ENCODE measurements around the gene TMEM181.
A peak's percentile ranks its signal among the peaks of the same experiment; 100 is the strongest.
"Not testable (repeated sequence)": the region's sequence is repeated elsewhere in the genome, so short reads cannot be mapped to it uniquely, and the experiment has no call there.

Gene TMEM181, protein sequence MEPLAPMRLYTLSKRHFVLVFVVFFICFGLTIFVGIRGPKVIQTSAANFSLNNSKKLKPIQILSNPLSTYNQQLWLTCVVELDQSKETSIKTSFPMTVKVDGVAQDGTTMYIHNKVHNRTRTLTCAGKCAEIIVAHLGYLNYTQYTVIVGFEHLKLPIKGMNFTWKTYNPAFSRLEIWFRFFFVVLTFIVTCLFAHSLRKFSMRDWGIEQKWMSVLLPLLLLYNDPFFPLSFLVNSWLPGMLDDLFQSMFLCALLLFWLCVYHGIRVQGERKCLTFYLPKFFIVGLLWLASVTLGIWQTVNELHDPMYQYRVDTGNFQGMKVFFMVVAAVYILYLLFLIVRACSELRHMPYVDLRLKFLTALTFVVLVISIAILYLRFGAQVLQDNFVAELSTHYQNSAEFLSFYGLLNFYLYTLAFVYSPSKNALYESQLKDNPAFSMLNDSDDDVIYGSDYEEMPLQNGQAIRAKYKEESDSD

DNA sequence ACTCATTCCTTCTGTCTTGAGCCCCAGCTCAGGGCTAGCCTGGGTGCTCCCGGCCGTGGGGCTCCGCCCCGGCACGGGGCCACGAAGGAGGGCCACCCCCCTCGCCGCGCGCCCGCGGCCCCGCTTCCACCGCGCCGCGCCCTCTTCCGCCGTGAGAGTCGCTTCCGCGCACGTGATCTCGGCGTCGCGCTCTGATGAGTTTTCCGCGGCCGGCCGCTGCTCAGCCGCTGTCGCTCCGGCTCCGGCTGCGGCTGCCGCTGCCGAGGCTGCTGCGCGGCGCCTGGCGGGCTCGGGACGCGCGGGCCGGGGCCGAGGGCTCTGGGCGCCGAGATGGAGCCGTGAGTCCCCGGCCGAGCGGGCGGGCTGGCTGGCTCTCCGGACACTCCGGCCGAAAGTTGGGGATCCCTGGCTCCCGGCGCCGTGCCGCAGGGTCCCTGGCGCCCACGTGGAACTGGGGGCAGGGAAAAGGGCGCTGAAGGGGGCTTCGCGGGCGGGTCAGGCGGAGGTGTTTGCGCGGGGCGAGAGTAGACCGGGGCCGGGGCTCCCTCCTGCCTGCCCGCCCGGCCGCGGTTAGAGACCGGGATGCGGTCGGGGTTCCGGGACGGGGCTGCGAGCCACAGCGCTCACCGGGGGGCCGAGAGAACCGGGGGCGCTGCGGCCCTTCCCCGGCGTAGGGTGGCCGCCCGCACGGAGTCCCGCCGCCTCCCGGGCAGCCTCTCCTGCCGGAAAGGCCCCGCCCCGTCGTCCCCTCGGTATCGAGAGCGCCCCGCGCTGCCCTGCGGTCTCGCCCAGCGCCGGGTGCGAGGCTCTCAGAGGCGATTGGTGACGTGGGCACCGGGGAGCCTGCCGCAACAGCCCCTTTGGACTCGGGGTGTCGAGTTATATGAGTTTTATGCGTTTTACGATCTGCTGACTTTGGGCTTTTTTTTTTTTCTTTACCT, at the start of gene TMEM181:
TSS of gene TMEM181 (plus strand) at position 197 of the 941 bp plus-strand sequence. CDS start at position 331, 134 bp downstream.
- DNase-seq (ENCODE audit: low read depth in 2 of 2) = peak; percentile 58 to 62

DNA sequence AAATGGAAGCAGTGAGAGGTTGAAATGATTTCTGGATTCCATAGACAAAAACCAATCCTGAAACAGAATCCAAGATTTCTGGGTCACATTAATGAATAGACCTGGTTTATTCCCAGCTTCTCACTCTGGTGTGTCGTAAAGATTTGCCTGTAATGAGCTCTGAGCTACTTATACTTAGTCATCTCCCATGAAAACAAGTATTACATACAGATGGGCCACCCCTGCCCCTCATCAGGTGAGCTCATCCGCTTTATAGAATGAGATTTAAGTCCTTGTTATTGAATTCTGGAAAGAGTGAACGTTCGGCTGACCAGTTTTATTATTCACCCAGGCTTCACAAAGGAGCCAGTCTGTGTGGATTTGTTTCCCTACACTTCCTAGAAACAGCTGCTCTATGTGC, 47.1 kb upstream of the TMEM181 start:
- no peak for DNase-seq (ENCODE audit: low read depth in 2 of 2)

DNA sequence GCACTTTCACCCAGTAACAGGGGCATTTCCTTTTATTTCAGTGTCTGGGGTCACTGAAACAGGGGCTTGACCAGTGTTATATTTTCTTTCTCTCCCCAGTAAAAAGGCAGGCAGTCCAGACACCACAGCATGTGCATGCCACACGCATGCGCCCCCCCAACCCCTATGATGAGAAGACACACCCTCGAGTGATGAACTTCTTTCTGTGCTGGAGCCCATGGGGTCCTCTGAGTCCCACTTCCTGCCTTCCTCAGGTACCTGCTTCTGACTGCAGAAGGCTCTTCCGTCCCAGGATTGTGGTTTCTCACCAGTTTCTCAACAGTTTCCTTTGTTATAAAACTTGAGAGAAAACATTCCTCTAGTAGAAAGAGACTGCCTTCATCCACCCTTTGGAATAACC, 45.7 kb upstream of the TMEM181 start:
- no peak for DNase-seq (ENCODE audit: low read depth in 2 of 2)

DNA sequence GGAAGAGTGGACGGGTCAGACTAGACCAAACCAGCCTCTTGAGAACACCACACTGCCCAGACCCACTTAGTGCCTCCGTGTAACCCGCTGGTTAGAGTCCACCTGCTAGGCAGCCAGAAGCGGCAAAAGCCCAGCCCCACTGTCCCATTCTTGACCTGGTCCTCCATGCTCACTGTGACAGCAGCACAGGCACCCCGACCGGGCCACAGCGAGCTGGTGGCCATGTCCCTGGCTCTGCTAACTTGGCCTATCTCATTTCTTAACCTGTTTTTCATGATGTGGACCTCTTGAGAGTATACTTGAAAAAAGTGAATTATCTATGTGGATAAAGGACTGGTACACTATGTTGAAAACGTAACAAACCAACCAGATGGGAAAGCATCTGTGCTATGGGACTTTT, 44.9 kb upstream of the TMEM181 start:
- DNase-seq (ENCODE audit: low read depth in 2 of 2) = no peak

DNA sequence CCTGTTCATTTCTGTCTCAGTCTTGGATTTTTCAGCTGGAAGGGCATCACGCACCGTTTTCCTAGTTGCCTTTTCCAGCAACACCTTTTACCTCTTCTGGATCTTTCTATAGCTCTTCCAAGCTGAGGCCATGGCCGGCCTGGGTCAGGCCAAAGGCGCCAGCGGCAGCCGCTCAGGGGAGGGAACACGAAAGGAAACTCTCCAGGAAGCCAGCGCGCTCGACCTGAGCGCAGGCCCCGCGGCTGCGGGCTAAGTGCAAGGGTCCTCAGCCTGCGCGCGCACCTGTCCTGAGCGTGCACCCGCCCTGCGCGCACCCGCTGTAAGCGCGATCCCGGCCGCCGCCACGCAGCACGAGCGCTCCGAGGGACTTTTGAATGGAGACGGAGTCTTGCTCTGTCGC, 43.8 kb upstream of the TMEM181 start:
- no peak for DNase-seq (ENCODE audit: low read depth in 2 of 2)

DNA sequence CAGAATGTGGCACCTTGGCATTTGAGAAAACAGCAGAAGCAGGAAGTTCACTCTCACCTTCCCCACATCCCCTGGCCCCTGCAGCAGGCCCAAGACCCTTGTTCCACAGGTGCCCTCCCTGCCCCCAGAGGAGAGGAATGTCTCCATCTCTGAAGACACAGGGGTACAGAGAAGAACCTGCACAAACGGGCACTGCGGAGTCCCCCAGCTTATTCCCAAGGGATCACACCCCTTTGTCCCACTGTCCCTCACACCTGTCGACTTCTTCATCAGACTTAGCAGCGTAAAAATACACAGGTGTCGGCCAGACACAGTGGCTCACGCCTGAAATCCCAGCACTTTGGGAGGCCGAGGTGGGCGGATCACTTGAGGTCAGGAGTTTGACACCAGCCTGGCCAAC, 42.9 kb upstream of the TMEM181 start:
- no peak for DNase-seq (ENCODE audit: low read depth in 2 of 2)

DNA sequence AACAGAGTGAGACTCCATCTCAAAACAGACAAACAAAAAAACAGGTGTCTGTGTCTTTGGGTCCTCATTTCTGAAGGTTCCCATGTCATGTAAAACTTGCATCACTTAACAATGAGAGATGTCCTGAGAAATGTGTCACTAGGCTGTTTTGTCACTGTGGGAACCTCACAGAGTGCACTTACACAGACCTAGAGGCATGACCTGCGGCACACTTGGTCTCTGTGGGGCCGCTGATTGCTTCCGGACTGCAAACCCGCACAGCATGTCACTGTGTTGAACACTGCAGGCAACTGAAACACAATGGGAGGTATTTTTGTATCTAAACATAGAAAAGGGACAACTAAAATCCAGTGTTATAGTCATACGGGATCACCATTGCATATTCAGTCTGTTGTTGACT, 42.3 kb upstream of the TMEM181 start:
- no peak for DNase-seq (ENCODE audit: low read depth in 2 of 2)

DNA sequence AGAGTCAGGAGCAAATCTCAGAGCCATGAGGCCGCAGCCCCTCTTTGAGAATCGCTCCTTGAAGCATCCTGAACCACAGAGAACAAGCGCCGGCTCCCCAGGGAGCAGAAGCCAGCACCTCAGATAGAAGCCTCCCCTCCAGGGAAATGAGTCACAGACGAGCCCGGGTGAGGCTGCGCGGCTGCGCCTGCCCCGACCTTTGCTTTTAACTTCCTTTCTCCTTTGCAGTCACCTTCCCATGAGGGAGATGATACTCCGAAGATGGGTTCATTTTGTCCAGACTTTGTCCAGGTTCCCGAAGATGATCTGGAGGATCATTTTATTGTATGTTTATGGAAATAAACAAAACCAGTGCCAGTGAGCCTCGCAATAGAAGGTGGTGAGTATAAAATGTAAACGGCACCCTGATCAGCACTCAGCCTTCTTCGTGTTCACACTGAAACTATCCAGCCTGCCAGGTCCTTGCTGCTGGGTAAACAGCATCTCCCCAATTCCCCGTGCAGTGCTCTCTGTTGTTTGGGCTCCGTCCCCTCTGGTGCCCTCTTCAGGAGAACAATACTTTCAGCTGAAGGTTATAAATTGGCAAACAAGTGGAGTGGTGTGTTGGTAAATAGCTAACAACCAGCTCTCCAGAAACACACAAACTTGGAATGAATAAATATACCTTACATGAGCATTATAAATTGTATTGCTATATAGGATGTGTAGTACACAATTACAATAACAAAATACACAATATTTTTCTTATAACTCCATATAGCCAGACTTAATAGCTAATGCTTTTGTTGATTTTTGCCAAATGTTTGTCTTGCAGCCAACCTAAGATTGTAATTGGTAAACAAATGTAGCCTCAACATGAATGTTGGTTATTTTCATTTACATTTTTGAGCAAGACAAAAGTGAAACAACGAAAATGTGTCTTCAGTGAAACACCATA, 41.4 kb upstream of the TMEM181 start:
- peak; percentile 55 to 61 for DNase-seq (ENCODE audit: low read depth in 2 of 2)

DNA sequence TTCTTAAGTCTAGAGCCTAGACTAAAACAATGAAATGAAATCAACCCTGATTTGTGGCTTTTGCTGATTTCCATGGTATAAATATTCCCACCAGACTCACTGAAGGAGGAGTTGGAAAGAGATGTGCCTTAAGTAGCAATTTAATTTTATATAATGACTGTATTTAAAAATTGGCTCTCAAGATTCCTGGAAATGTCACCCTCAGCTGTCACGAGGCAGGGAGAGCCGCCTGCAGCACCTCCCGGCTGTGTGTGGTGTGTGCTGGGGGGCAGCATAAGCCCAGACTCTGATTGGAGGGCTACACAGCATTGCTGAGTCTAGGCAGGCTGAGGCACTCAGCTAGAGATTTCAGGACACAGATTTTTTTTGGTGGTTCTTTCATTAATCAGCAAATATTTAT, 40.6 kb upstream of the TMEM181 start:
- DNase-seq (ENCODE audit: low read depth in 2 of 2) = no peak

DNA sequence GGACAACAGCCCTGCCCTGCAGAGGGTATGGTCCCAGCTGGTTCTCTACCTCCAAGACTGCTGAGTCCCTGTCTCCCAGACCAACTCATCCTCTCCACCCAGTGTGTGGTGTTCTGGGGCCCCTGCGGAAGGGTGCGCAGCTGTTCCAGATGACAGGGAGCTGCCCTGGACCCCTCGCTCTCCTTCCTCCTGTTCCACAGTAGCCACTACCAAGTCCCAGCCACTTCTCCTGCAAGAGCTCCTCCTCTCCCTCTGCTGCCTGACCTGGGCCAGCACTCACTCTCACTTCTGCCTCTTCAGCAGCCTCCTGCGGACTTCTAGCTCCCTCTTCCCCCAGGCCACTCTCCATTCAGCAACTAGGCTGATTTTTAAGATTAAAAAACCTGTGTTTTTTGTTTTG, 40.1 kb upstream of the TMEM181 start:
- DNase-seq (ENCODE audit: low read depth in 2 of 2) = no peak

DNA sequence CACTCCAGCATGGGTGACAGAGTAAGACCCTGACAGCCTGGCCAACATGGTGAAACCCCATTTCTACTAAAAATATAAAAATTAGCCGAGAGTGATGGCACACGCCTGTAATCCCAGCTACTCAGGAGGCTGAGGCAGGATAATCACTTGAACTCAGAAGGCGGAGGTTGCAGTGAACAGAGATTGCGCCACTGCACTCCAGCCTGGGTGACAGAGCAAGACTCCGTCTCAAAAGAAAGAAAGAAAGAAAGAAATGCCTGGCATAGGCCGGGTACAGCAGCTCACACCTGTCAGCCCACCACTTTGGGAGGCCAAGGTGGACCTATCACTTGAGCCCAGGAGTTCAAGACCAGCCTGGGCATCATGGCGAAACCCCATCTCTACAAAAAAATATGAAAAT, 38.9 kb upstream of the TMEM181 start:
- DNase-seq (ENCODE audit: low read depth in 2 of 2) = not testable (repeated sequence)

DNA sequence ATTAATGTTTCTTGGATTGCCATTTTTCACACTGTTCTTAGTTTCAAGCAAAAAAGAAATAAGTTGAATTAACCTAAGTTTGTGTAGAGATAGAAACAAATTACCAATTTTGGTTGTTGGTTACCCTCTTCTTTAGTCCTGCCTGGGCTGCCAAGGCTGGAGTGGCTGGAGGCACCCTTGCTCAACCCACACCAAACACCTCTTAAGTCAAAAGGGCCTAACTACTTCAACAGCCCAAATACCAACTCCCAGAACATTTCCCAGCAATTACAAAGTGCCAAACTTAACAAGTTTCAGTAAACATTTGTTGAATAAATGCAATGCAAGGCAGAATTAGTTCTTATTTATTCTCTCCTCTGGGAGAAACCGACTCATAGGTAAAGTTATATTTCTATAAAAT, 38.1 kb upstream of the TMEM181 start:
- no peak for DNase-seq (ENCODE audit: low read depth in 2 of 2)

DNA sequence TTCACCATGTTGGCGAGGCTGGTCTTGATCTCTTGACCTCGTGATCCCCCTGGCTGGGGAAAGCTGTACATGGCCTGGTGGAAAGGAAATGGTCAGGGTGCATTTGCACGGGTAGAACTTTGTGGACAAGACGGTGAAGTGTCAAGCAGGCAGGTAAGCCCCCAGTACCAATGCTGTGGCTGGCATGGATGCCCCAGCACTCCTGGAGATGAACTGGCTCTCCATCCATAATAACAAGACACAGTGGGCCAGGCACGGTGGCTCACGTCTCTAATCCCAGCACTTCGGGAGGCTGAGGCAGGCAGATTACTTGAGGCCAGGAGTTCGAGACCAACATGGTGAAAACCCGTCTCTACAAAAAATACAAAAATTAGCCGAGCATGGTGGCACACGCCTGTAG, 37.3 kb upstream of the TMEM181 start:
- DNase-seq (ENCODE audit: low read depth in 2 of 2) = no peak

DNA sequence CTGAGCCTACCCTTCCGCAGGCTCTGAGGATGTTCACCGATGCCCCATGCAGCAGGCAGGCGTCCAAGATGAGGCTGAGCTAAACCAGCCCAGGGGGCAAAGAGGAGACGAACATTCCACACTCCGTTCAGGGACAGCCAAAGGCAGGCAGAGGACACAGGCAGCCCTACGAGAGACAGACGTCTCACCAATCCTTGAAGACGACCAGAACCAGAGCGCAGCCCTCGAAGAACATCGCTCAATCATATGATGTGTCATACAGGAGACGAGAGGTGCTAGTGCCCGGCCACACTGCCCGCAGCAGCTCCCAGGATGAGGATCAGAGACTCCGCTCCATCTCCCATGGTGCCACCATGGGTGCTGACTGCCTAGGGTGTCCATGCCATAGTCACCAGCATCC, 35.6 kb upstream of the TMEM181 start:
- no peak for DNase-seq (ENCODE audit: low read depth in 2 of 2)

DNA sequence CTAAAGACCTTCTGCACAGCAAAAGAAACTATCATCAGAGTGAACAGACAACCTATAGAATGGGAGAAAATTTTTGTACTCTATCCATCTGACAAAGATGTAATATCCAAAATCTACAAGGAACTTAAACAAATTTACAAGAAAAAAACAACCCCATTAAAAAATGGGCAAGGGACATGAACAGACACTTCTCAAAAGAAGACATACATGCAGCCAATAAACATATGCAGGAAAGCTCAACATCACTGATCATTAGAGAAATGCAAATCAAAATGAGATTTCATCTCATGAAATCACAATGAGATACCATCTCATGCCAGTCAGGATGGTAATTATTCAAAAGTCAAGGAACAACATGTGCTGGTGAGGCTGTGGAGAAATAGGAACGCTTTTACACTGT, 32.0 kb upstream of the TMEM181 start:
- not testable (repeated sequence) for DNase-seq (ENCODE audit: low read depth in 2 of 2)

DNA sequence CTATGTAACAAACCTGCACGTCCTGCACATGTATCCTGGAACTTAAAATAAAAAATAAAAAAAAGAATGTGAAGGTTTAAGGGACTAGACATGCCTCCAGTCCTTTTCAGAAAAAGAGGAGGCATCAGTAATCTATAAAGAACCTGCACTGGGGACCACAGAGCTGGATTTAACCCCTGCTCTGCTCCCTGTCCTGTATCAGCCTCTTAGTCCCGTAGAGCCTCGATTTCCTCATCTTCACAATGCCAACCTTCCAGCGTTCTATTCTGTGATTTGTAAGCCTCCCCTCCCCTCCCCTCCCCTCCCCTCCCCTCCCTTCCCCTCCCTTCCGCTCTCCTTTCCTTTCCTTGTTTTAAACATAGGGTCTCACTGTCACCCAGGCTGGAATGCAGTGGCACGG, 31.1 kb upstream of the TMEM181 start:
- no peak for DNase-seq (ENCODE audit: low read depth in 2 of 2)

DNA sequence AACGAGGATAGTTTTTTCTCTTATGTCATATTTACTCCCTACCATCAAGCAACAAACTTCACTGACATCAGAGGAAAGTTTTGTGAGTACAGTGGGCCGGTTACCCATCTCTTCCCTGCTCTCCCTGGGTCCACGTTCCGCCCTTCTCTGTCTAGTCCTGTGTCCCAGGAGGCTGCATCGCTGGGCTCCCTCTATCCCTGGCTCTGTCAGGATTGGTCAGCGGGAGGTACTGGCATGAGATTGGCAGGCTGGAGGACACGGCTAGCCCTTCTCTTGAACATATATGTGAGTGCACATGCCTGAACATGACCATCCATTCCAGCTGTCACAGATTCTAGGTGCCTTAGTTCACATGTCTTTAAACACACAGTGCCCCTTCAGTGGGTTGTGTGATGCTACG, 30.3 kb upstream of the TMEM181 start:
- no peak for DNase-seq (ENCODE audit: low read depth in 2 of 2)

DNA sequence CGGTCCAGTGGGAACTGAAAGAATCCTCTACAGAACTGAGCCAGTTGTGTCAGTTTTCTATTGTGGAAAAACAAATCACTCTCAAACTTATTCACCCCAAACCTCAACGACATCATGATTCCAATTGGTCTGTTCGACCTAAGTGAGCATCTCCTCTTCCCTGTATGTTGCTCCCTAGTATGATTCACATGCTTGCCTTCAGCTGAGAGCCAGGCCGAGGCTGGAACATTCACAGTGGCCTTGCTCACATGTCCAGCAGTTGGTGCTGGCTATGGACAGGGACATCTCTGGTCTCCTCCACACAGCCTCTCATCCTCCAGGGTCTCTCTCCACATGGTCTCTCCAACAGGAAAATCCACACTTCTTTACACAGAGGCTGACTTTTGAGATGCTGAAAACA, 28.3 kb upstream of the TMEM181 start:
- DNase-seq (ENCODE audit: low read depth in 2 of 2) = no peak

DNA sequence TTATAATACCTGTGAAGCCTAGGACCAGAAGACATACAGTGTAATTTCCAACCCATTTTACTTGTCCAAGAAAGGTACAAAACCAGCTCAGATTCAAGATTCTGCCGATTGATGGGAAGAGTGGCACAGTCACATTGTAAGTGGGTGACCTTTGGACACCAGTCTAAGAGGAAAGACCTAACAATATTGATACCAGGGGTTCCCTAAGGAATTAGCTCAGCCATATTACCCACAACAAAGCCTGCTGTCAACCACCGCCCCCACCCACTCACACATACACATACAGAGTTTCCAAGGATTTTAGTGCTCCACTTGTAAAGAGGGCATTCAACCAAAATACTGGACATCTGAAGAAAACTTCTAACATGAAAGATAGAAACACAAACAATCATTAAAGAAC, 27.9 kb upstream of the TMEM181 start:
- DNase-seq (ENCODE audit: low read depth in 2 of 2) = no peak

DNA sequence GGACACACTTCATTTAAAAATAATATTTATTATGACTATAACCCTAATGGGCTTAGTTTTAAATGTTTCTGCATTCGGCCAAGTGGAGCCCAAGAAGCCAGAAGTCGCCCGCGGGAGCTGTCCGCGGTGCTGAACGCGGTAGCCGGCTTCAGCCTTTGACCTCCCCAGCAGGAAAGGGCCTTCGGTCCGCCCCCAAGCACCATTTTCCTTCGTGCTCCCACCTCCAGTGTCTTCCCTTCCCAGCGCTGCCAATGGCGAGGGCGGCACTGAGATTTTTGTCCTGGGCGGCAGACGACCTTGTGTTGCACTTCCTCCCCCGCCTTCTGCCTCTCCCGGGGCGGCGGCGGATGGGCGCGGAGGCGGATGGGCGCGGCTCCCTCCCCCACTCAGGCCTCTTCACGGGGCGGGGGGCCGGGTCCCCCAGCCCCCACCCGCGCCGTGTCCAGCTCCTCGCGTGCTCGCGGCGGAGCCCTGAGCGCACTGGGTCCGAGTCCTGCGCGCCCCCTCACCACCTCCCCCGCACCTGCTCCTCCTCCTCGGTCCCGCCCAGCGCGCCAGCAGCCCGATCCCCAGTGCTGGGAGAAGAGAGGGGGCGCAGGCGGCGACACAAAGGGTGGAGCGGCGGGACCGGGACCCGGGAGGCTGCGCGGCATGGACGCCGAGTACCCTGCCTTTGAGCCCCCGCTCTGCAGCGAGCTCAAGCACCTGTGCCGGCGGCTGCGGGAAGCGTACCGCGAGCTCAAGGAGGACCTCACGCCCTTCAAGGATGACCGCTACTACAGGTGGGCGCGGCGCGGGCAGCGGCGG, 23.6 kb upstream of the TMEM181 start:
- peak; percentile 20 to 26 for DNase-seq (ENCODE audit: low read depth in 2 of 2)

Measured in fibroblast of skin of left quadriceps (primary cell).